Activated B cell treated with CpG ODN at 0.5 μM for 24 hours (primary cell): ENCODE data around the gene TPSG1. TPM values are rescaled to one million over a fixed set of nuclear protein-coding genes. Genes with fewer than 3 reads are reported as not detected.

Experiments
- ATAC-seq: fragments of 200-7000 bp; cut with Tn5 transposase; one replicate; pipeline ENCODE4 v1.10.0; 2021; ENCODE audit warnings: low read depth, mild to moderate bottlenecking, moderate library complexity
- CTCF ChIA-PET: fragments of 350-600 bp; sonication (Branson Sonifier 250); formaldehyde crosslinking; loops from one replicate; lab custom pipeline; 2021; ENCODE audit warnings: antibody characterized with exemption; lab: Charles Lee
- POLR2A ChIA-PET: fragments of 350-600 bp; sonication (Branson Sonifier 250); formaldehyde crosslinking; loops from one replicate; lab custom pipeline; 2021; ENCODE audit warnings: antibody characterized with exemption; lab: Charles Lee
- DNase-seq: peaks from one replicate; pipeline ENCODE4 v3.0.0; 2022
- H3K27ac Mint-ChIP-seq: one replicate; pipeline ENCODE4 v1.8.0; 2020; ENCODE audit warnings: mixed read lengths
- H3K27me3 Mint-ChIP-seq: one replicate; pipeline ENCODE4 v1.8.0; 2021; ENCODE audit warnings: mixed read lengths
- H3K36me3 Mint-ChIP-seq: one replicate; pipeline ENCODE4 v1.8.0; 2021; ENCODE audit warnings: low read depth, mixed read lengths
- H3K4me1 Mint-ChIP-seq: one replicate; pipeline ENCODE4 v1.8.0; 2021; ENCODE audit warnings: mixed read lengths
- H3K4me3 Mint-ChIP-seq: one replicate; pipeline ENCODE4 v1.8.0; 2020; ENCODE audit warnings: mild to moderate bottlenecking, mixed read lengths
- H3K9me3 Mint-ChIP-seq: one replicate; pipeline ENCODE4 v1.8.0; 2020; ENCODE audit warnings: mixed read lengths
- intact Hi-C: fragments of 100-400 bp; cut with micrococcal nuclease; formaldehyde crosslinking; loops from one replicate; pipeline ENCODE4 v1.15.1; 2024
- total RNA-seq: library from RNA; stranded (reverse); gene quantifications from 2 replicates; pipeline ENCODE4 v1.2.3, GENCODE V29; 2022
- TF ChIP-seq, protein P1 (sequence below): fragments of 200-600 bp; IDR thresholded peaks from one replicate; pipeline ENCODE4 v1.8.0; 2022; ENCODE audit warnings: antibody characterized with exemption, mild to moderate bottlenecking

The TPSG1 gene
- total RNA-seq, 1 donor from 2014 or later, result not detected

DNA sequence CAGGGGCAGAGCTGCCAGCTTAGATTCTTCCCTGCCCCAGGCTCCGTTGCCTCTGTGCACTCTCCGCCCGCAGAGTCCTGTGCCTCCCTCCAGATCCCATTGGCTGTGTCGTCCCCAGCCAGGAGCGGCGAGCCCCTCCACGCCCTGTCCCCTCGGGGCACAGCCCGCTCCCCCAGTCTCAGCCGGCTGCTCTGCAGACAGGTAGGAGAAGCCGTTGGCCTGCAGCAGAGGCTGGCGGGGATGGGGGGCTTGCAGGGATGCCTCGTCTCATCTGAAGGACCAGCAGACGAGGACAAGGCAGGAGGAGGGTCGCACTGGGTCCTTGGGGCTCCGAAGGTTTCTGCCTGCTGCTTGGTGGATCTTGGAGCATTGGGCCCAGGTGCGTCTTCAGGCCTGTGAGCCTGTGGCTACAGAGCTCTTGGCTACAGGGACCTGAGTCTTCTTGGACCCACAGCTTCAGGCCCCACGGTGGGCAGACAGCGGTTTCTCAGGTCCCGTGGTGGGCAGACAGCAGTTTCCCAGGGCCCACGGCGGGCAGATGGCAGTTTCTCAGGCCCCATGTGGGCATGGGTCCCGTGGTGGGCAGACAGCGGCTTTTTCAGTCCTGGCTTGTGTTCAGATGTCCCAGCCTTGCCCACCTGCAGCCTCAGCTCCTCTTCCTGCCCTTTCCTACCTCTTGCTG, 6.0 kb downstream of the TPSG1 start:
- intact Hi-C loops, result no loop called here
- H3K4me3 Mint-ChIP-seq, result no peak overlapping the region
- H3K27me3 Mint-ChIP-seq, result peaks cover 1% of the 10 kb centered on the region
- DNase-seq (no peak), ATAC-seq (no peak)
- H3K36me3 Mint-ChIP-seq, result no peaks in the 10 kb centered on the region
- no peak overlapping the region for H3K27ac Mint-ChIP-seq
- H3K4me1 Mint-ChIP-seq, result no peaks in the 10 kb centered on the region
- TF ChIP-seq, protein P1, sequence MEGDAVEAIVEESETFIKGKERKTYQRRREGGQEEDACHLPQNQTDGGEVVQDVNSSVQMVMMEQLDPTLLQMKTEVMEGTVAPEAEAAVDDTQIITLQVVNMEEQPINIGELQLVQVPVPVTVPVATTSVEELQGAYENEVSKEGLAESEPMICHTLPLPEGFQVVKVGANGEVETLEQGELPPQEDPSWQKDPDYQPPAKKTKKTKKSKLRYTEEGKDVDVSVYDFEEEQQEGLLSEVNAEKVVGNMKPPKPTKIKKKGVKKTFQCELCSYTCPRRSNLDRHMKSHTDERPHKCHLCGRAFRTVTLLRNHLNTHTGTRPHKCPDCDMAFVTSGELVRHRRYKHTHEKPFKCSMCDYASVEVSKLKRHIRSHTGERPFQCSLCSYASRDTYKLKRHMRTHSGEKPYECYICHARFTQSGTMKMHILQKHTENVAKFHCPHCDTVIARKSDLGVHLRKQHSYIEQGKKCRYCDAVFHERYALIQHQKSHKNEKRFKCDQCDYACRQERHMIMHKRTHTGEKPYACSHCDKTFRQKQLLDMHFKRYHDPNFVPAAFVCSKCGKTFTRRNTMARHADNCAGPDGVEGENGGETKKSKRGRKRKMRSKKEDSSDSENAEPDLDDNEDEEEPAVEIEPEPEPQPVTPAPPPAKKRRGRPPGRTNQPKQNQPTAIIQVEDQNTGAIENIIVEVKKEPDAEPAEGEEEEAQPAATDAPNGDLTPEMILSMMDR, result no peak
- H3K9me3 Mint-ChIP-seq, result no peaks in the 10 kb centered on the region
- ChIA-PET CTCF (no interaction called here), POLR2A (no interaction called here)

DNA sequence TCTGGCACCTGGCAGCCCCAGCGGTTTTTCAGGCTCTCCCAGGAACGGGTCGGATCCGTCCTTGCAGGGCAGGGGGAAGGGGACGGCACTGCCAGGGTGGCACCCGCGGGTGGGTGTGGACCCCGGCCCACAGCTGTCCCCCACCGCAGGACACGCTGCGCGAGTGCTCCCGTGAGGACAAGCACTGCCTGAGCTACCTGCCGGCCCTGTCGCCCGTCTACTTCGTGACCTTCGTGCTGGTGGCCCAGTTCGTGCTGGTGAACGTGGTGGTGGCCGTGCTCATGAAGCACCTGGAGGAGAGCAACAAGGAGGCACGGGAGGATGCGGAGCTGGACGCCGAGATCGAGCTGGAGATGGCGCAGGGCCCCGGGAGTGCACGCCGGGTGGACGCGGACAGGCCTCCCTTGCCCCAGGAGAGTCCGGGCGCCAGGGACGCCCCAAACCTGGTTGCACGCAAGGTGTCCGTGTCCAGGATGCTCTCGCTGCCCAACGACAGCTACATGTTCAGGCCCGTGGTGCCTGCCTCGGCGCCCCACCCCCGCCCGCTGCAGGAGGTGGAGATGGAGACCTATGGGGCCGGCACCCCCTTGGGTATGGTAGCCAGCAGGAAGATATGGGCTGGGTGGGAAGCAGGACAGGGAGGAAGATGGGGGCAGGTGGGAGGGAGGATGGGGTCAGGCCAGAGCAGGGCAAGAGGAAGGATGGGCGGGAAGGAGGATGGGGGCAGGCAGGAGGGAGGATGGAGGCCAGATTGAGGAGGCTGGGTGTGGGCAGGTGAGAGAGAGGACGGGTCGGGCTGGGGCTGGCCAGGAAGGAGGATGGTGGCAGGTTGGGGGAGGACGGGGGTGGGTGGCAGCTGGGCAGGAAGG, 6.8 kb downstream of the TPSG1 start:
- Mint-ChIP-seq H3K27me3 (peaks cover 1% of the 10 kb centered on the region), H3K4me1 (no peaks in the 10 kb centered on the region), H3K36me3 (no peaks in the 10 kb centered on the region), H3K4me3 (no peak overlapping the region), H3K27ac (no peak overlapping the region), H3K9me3 (no peaks in the 10 kb centered on the region)
- POLR2A ChIA-PET, result no interaction called here
- DNase-seq (no peak), ATAC-seq (no peak)
- intact Hi-C loops, result no loop called here
- TF ChIP-seq, protein P1, result no peak
- CTCF ChIA-PET, result no interaction called here

DNA sequence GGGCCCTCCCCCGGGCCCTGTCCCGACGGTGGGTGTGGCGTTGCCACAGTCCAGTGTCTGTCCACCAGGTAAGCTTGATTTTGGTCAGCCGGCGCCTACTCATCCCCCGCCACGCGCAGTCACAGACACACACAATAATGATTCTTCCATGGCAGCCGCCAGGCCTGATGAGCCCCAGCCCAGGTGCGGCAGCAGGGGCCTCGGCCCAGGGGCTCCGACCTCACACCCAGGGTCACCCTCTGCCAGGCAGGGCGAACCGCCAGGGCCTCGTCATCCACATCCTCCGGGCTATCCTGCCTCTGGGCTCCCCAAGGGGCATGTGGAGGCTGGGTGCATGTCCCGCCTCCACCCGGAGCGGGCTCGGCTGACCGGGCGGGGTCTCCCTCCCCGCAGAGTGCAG, 7.5 kb downstream of the TPSG1 start:
- no peak overlapping the region for H3K4me3 Mint-ChIP-seq

DNA sequence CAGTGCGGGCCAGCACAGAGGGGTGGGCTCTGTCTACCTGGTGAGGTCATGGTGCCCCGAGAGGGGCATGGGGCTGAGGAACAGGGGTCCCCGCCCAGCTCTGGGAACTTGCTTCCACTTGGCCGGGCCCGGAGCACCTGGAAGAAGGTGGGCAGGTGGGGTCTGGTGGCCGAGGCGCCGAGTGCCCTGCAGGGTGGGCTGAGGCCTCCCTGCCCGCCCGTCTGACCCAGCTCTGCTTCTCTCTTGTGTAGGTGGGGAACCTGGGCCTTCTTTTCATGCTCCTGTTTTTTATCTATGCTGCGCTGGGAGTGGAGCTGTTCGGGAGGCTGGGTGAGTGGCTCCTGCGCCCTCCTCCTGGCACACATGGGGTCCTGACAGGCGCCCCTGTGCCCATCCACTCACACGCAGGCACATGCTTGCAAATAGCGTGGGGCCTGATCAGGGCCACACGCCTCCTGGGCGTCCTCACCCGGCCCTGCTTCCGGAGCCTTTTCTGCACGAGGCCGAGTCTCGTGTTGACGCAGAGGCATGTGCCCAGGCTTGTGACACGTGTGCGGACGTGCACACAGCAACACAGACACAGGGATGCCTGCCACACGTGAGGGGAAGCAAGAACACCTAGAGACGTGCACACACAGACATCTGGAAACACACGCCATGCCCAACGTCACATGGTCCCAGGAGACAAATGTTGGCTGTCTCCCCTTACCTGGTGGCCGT, 8.2 kb downstream of the TPSG1 start:
- TF ChIP-seq, protein P1, result no peak
- no peaks in the 10 kb centered on the region for H3K4me1 Mint-ChIP-seq
- CTCF ChIA-PET, result no interaction called here
- DNase-seq (no peak), ATAC-seq (no peak)
- POLR2A ChIA-PET, result no interaction called here
- no peaks in the 10 kb centered on the region for H3K9me3 Mint-ChIP-seq
- H3K27me3 Mint-ChIP-seq, result peaks cover 1% of the 10 kb centered on the region
- H3K4me3 Mint-ChIP-seq, result no peak overlapping the region
- intact Hi-C loops, result no loop called here
- no peaks in the 10 kb centered on the region for H3K36me3 Mint-ChIP-seq
- H3K27ac Mint-ChIP-seq, result no peak overlapping the region

More for the DNA sequence above, 7.5 kb downstream of the TPSG1 start:
- Mint-ChIP-seq H3K9me3 (no peaks in the 10 kb centered on the region), H3K27ac (no peak overlapping the region), H3K36me3 (no peaks in the 10 kb centered on the region), H3K27me3 (peaks cover 1% of the 10 kb centered on the region), H3K4me1 (no peaks in the 10 kb centered on the region)
- ATAC-seq (no peak), DNase-seq (no peak)
- POLR2A ChIA-PET, result no interaction called here
- intact Hi-C loops, result no loop called here
- CTCF ChIA-PET, result no interaction called here
- TF ChIP-seq, protein P1, result no peak

DNA sequence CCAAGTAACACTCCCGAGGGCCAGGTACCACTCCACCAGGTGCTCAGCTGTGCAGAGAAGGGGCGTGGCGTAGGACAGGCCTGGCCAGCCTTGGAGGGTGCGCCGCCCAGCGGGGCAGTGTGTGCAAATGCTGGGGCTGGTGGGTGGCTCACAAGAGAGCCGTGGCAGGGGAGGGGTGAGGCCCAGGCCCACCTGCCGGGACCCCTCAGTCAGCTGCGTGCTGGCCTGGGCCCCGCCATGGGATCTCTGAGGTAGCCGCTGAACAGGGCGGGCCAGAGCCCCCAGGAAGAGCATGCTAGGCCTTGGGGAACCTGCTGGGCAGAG, 8.8 kb downstream of the TPSG1 start:
- Mint-ChIP-seq H3K27me3 (peaks cover 1% of the 10 kb centered on the region), H3K27ac (no peak overlapping the region), H3K4me3 (no peak overlapping the region), H3K36me3 (no peaks in the 10 kb centered on the region), H3K4me1 (no peaks in the 10 kb centered on the region), H3K9me3 (no peaks in the 10 kb centered on the region)
- ATAC-seq (no peak), DNase-seq (no peak)
- POLR2A ChIA-PET, result no interaction called here
- TF ChIP-seq, protein P1, result no peak
- intact Hi-C loops, result no loop called here
- CTCF ChIA-PET, result no interaction called here
